HG02642 (cell line): Measurements from ENCODE around the gene PDCD2L.
"Not testable (repeated sequence)": the region's sequence is repeated elsewhere in the genome, so short reads cannot be mapped to it uniquely, and the experiment has no call there.

ENCODE experiments used
- ATAC-seq: cut with Tn5 transposase; IDR thresholded peaks from one replicate; pipeline ENCODE4 v1.9.1; 2021; ENCODE audit warnings: mild to moderate bottlenecking; ENCODE audit not compliant: unreplicated experiment, poor library complexity

The PDCD2L gene

GRCh38 chr19:34373601-34374288, 30.5 kb upstream of the PDCD2L start:
- no peak for ATAC-seq

- no peak for ATAC-seq
Measured at GRCh38 chr19:34375598-34375997, 28.6 kb upstream of the PDCD2L start.

GRCh38 chr19:34380639-34381241, 23.5 kb upstream of the PDCD2L start:
- no peak for ATAC-seq

- ATAC-seq = no peak
Measured at GRCh38 chr19:34381399-34382251, 22.6 kb upstream of the PDCD2L start.

GRCh38 chr19:34382471-34382870, 21.7 kb upstream of the PDCD2L start:
- ATAC-seq = no peak

GRCh38 chr19:34383599-34383998, 20.6 kb upstream of the PDCD2L start:
- ATAC-seq = no peak

GRCh38 chr19:34386645-34387445, 17.4 kb upstream of the PDCD2L start:
- no peak for ATAC-seq

- ATAC-seq = no peak
Measured at GRCh38 chr19:34387446-34387810, 16.8 kb upstream of the PDCD2L start.

GRCh38 chr19:34388745-34389144, 15.5 kb upstream of the PDCD2L start:
- ATAC-seq = not testable (repeated sequence)

GRCh38 chr19:34391813-34392212, 12.4 kb upstream of the PDCD2L start:
- no peak for ATAC-seq

GRCh38 chr19:34393031-34393430, 11.2 kb upstream of the PDCD2L start:
- no peak for ATAC-seq

GRCh38 chr19:34393629-34394028, 10.6 kb upstream of the PDCD2L start:
- ATAC-seq = no peak

GRCh38 chr19:34397853-34398252, 6.3 kb upstream of the PDCD2L start:
- ATAC-seq = no peak

GRCh38 chr19:34399886-34400285, 4.3 kb upstream of the PDCD2L start:
- ATAC-seq = no peak

GRCh38 chr19:34400844-34401243, 3.4 kb upstream of the PDCD2L start:
- ATAC-seq = not testable (repeated sequence)

GRCh38 chr19:34402074-34402600, 2.1 kb upstream of the PDCD2L start:
- no peak for ATAC-seq

GRCh38 chr19:34403784-34404108, 453 bp upstream of the PDCD2L start:
- no peak for ATAC-seq

- ATAC-seq = no peak
Measured at GRCh38 chr19:34405892-34406660, 1.9 kb downstream of the PDCD2L start.

GRCh38 chr19:34408411-34408810, 4.2 kb downstream of the PDCD2L start:
- ATAC-seq = no peak
